Measurements from ENCODE around the gene ERN1.
A peak's percentile ranks its signal among the peaks of the same experiment; 100 is the strongest.

The ERN1 gene

GRCh38 chr17:64037180-64037579 lies 92.8 kb downstream of the ERN1 start:
- DNase-seq (ENCODE audit: low read depth), result no peak
- TF ChIP-seq CTCF (IDR thresholded peaks at IDR 0.05; ENCODE audit: low read depth, low read length, missing control alignments), result no peak
- no peak overlapping the region for H3K4me3 ChIP-seq (ENCODE audit: low read depth, low read length)

GRCh38 chr17:64036198-64036922 lies 93.6 kb downstream of the ERN1 start:
- no peak overlapping the region for H3K4me3 ChIP-seq (ENCODE audit: low read depth, low read length)
- peak; percentile 13 for TF ChIP-seq CTCF (IDR thresholded peaks at IDR 0.05; ENCODE audit: low read depth, low read length, missing control alignments)
- DNase-seq (ENCODE audit: low read depth), result no peak

GRCh38 chr17:64032081-64032480 lies 97.9 kb downstream of the ERN1 start:
- no peak for DNase-seq (ENCODE audit: low read depth)
- TF ChIP-seq CTCF (IDR thresholded peaks at IDR 0.05; ENCODE audit: low read depth, low read length, missing control alignments), result no peak
- H3K4me3 ChIP-seq (ENCODE audit: low read depth, low read length), result no peak overlapping the region

GRCh38 chr17:64028874-64029464 lies 101.0 kb downstream of the ERN1 start:
- TF ChIP-seq CTCF (IDR thresholded peaks at IDR 0.05; ENCODE audit: low read depth, low read length, missing control alignments), result peak; percentile 70
- peak; percentile 52 for DNase-seq (ENCODE audit: low read depth)
- H3K4me3 ChIP-seq (ENCODE audit: low read depth, low read length), result no peak overlapping the region

- peak; percentile 70 for DNase-seq (ENCODE audit: low read depth)
- peak; percentile 97 for TF ChIP-seq CTCF (IDR thresholded peaks at IDR 0.05; ENCODE audit: low read depth, low read length, missing control alignments)
- peak overlapping the region; percentile 18; the same call in 1 of the 2 replicates for H3K4me3 ChIP-seq (ENCODE audit: low read depth, low read length)
Measured at GRCh38 chr17:64025732-64026294, 104.1 kb downstream of the ERN1 start.

- H3K4me3 ChIP-seq (ENCODE audit: low read depth, low read length), result no peak overlapping the region; the same call in 1 of the 2 replicates
Measured at GRCh38 chr17:64024781-64025731, 104.9 kb downstream of the ERN1 start.

More at GRCh38 chr17:64024781-64025731, 104.9 kb downstream of the ERN1 start:
- no peak for TF ChIP-seq CTCF (IDR thresholded peaks at IDR 0.05; ENCODE audit: low read depth, low read length, missing control alignments)
- DNase-seq (ENCODE audit: low read depth), result no peak

Measured in GM12864 (cell line).